K562 (cell line): Measurements from ENCODE around the gene ARMCX2. TPM values are rescaled to one million over a fixed set of nuclear protein-coding genes. Genes with fewer than 3 reads are reported as not detected.

Source experiments
- CAMTA2 ChIP-seq: fragments of 250-450 bp; sonication (Bioruptor Pico); conservative IDR thresholded peaks from 2 replicates; pipeline ENCODE4 v1.5.1; 2022
- CBFA2T2 ChIP-seq: fragments of 450-650 bp; conservative IDR thresholded peaks from 2 replicates; pipeline ENCODE4 v1.6.1; 2017; ENCODE audit warnings: mild to moderate bottlenecking
- CSDE1 ChIP-seq, 2 experiments: fragments of 450-650 bp; IDR thresholded peaks; 2 replicates each; pipeline ENCODE4 v1.6.1; 2016; ENCODE audit warnings: mild to moderate bottlenecking in 1 of 2
- EGR1 ChIP-seq: fragments of 450-650 bp; conservative IDR thresholded peaks from 2 replicates; pipeline ENCODE4 v1.6.1; 2017; ENCODE audit warnings: mild to moderate bottlenecking
- EP400 ChIP-seq: fragments of 450-650 bp; IDR thresholded peaks from 2 replicates; pipeline ENCODE4 v1.6.1; 2017; ENCODE audit warnings: antibody characterized with exemption, mild to moderate bottlenecking, moderate library complexity
- EWSR1 ChIP-seq: fragments of 450-650 bp; IDR thresholded peaks from 2 replicates; pipeline ENCODE4 v1.6.1; 2018; ENCODE audit warnings: borderline replicate concordance, mild to moderate bottlenecking, low read depth, moderate library complexity; ENCODE audit not compliant: partially characterized antibody
- GABPA ChIP-seq: fragments of 200-800 bp; sonication (Bioruptor generic); conservative IDR thresholded peaks from 2 replicates; pipeline ENCODE4 v1.6.1; 2016; ENCODE audit warnings: low read depth, missing genetic modification characterization, missing compliant biosample characterization
- KAT7 ChIP-seq: sonication (generic); formaldehyde crosslinking; IDR thresholded peaks from 2 replicates; pipeline ENCODE4 v1.8.0; 2022; ENCODE audit warnings: missing genetic modification reagents, mild to moderate bottlenecking, borderline replicate concordance
- NFE2L1 ChIP-seq: fragments of 450-650 bp; IDR thresholded peaks from 2 replicates; pipeline ENCODE4 v1.6.1; 2016; ENCODE audit warnings: missing genetic modification characterization, low read depth, mild to moderate bottlenecking, missing compliant biosample characterization, moderate library complexity, borderline replicate concordance
- POLR3A ChIP-seq: IDR thresholded peaks from 2 replicates; pipeline ENCODE4 v1.6.1; 2011; ENCODE audit warnings: borderline replicate concordance, mild to moderate bottlenecking, moderate library complexity; ENCODE audit not compliant: insufficient read length, insufficient read depth; ENCODE audit errors: extremely low read depth
- RBBP5 ChIP-seq: fragments of 200-600 bp; sonication (generic); IDR thresholded peaks from 2 replicates; pipeline ENCODE4 v1.6.1; 2012; ENCODE audit warnings: borderline replicate concordance, mild to moderate bottlenecking, low read length, control low read depth, inconsistent platforms; ENCODE audit not compliant: insufficient read depth, poor library complexity, severe bottlenecking
- SAP30 ChIP-seq: fragments of 200-600 bp; sonication (generic); IDR thresholded peaks from 2 replicates; pipeline ENCODE4 v1.6.1; 2012; ENCODE audit warnings: borderline replicate concordance, low read depth, mild to moderate bottlenecking, moderate library complexity, low read length, control low read depth, inconsistent platforms; ENCODE audit not compliant: insufficient read depth, poor library complexity, severe bottlenecking
- SREBF2 ChIP-seq: sonication (generic); formaldehyde crosslinking; IDR thresholded peaks from 2 replicates; pipeline ENCODE4 v1.4.0; 2020; ENCODE audit warnings: mild to moderate bottlenecking, missing genetic modification reagents
- SRSF3 ChIP-seq: fragments of 200-400 bp; formaldehyde crosslinking; IDR thresholded peaks from 2 replicates; pipeline ENCODE4 v1.6.1; 2016; ENCODE audit warnings: mild to moderate bottlenecking, low read length, moderate library complexity; ENCODE audit not compliant: insufficient read depth
- ZNF134 ChIP-seq: fragments of 250-450 bp; sonication (Bioruptor Pico); conservative IDR thresholded peaks from 2 replicates; pipeline ENCODE4 v1.4.0; 2020
- ZNF140 ChIP-seq: fragments of 250-450 bp; sonication (Bioruptor Pico); IDR thresholded peaks from 2 replicates; pipeline ENCODE4 v1.8.0; 2021; ENCODE audit warnings: moderate library complexity, mild to moderate bottlenecking, inconsistent platforms
- ZNF3 ChIP-seq: fragments of 250-450 bp; sonication (Bioruptor Pico); IDR thresholded peaks from 2 replicates; pipeline ENCODE4 v1.5.0; 2021; ENCODE audit warnings: mild to moderate bottlenecking, moderate library complexity
- ZNF354B ChIP-seq: fragments of 250-450 bp; sonication (Bioruptor Pico); IDR thresholded peaks from 2 replicates; pipeline ENCODE4 v1.4.0; 2020
- ZNF589 ChIP-seq: fragments of 200-800 bp; sonication (Bioruptor generic); IDR thresholded peaks from 2 replicates; pipeline ENCODE4 v1.6.1; 2016; ENCODE audit warnings: low read depth, missing genetic modification characterization, missing compliant biosample characterization
- polyA plus RNA-seq, 8 experiments: library from polyadenylated mRNA; depleted of rRNA in 4 of 8; stranded (reverse) in 5 of 8; unstranded in 3 of 8; fragments of >200 nt; fragmentation: Nextera tagmentation in 2 of 8; fragmentation: Illumina TruSeq in 1 of 8; extraction: Ambion mirVana in 2 of 8; extraction: Trizol in 1 of 8; gene quantifications; 2 replicates each; pipeline versions ENCODE4 v1.2.1 to v1.2.3, GENCODE V29; 2011 to 2014; ENCODE audit warnings: inconsistent platforms in 1 of 8, missing spikeins in 1 of 8
- total RNA-seq, 7 experiments: library from RNA; depleted of rRNA in 6 of 7; stranded (reverse); fragments of >200 nt in 6 of 7; fragmentation: Illumina TruSeq in 2 of 7; extraction: Trizol in 2 of 7; gene quantifications; 2 replicates each; pipeline versions ENCODE4 v1.2.1 to v1.2.3, GENCODE V29; 2011 to 2021; ENCODE audit warnings: low replicate concordance in 1 of 7
- TF ChIP-seq, protein P1 (sequence below): fragments of 200-800 bp; sonication (Bioruptor generic); IDR thresholded peaks from 2 replicates; pipeline ENCODE4 v1.6.1; 2017; ENCODE audit warnings: missing genetic modification characterization, missing compliant biosample characterization
- TF ChIP-seq, protein P2 (sequence below): fragments of 250-450 bp; sonication (Bioruptor Pico); IDR thresholded peaks from 2 replicates; pipeline ENCODE4 v1.4.0; 2020; ENCODE audit warnings: mild to moderate bottlenecking, moderate library complexity
- TF ChIP-seq, protein P3 (sequence below): conservative IDR thresholded peaks from 2 replicates; pipeline ENCODE4 v1.6.1; 2011; ENCODE audit warnings: low read depth, mild to moderate bottlenecking, low read length; ENCODE audit not compliant: control insufficient read depth

Gene ARMCX2
- total and polyA plus RNA-seq, 9 of the 15 experiments (the other 6 are each of a cell fraction or from before 2014, with no cell fraction given), result 0.03 to 0.16 TPM; not detected in 7

DNA sequence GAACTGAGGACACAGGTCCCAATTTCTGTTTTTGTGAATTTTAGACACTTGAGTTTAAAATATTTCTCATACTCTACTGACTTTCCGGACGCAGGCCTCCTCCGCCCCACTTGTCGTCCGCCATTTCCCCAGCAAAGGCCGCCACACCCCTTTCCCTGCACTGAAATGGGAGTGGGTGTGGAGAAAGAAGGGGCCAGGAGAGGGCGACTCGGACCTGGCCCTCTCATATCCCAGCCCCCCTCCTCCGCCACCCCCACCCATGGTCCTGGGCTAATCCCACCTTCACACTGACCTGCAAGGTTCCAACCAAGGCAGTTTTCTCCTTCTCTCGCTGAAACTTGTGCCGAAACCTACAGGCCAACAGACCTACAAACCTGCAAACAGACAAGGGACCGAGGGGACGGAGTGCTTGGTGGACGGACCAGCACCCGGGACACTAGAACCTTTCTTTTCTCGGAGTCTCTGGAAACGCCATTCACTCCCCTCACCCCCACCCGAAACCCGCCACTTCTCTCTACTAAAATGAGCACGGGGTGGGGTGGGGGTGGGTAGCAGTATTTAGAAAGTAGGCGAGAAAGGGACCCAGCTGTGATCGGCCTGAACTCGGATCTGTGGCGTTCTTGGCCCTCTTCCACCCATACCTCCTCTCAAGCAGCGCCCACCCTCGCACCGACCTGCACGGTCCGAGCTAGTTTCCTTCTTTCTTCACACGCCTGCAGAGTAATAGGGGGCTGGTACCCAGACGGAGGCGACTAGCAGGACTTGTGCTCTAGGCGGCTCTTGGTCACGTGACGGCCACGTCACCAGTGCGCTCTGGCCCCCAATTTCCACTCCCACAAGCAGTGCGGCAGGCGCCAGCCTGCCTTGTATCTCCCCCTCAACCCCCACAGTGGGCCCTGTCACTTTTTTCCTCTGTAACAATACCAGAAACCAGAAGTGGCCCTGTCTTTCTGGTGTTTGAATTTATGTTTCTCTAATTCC lies 42.1 kb downstream of the ARMCX2 start, which contains the start of gene ARMCX6 (continued):
- TF ChIP-seq EGR1 (0 out of 2 replicates have a peak, but pooled peaks have one; percentile 24), EWSR1 (no peak), SRSF3 (no peak), CAMTA2 (CRISPR knock-in tag) (no peak), ZNF134 (CRISPR knock-in tag) (no peak), POLR3A (no peak), EP400 (peak; percentile 42; the same call in 1 of the 2 replicates), GABPA (tag) (no peak), ZNF589 (CRISPR knock-in tag) (no peak), ZNF3 (CRISPR knock-in tag) (no peak), SAP30 (no peak), SREBF2 (no peak), ZNF140 (CRISPR knock-in tag) (no peak), CSDE1 (IDR thresholded peaks at IDR 0.05) (no peak), KAT7 (no peak), NFE2L1 (tag) (no peak), ZNF354B (CRISPR knock-in tag) (no peak), CBFA2T2 (peak; percentile 83), RBBP5 (no peak)
- TF ChIP-seq, protein P1, sequence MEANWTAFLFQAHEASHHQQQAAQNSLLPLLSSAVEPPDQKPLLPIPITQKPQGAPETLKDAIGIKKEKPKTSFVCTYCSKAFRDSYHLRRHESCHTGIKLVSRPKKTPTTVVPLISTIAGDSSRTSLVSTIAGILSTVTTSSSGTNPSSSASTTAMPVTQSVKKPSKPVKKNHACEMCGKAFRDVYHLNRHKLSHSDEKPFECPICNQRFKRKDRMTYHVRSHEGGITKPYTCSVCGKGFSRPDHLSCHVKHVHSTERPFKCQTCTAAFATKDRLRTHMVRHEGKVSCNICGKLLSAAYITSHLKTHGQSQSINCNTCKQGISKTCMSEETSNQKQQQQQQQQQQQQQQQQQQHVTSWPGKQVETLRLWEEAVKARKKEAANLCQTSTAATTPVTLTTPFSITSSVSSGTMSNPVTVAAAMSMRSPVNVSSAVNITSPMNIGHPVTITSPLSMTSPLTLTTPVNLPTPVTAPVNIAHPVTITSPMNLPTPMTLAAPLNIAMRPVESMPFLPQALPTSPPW (CRISPR knock-in tag), result peak; percentile 93
- TF ChIP-seq, protein P2, sequence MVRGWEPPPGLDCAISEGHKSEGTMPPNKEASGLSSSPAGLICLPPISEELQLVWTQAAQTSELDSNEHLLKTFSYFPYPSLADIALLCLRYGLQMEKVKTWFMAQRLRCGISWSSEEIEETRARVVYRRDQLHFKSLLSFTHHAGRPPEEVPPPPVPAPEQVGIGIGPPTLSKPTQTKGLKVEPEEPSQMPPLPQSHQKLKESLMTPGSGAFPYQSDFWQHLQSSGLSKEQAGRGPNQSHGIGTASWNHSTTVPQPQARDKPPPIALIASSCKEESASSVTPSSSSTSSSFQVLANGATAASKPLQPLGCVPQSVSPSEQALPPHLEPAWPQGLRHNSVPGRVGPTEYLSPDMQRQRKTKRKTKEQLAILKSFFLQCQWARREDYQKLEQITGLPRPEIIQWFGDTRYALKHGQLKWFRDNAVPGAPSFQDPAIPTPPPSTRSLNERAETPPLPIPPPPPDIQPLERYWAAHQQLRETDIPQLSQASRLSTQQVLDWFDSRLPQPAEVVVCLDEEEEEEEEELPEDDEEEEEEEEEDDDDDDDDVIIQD (CRISPR knock-in tag), result no peak
- TF ChIP-seq, protein P3, sequence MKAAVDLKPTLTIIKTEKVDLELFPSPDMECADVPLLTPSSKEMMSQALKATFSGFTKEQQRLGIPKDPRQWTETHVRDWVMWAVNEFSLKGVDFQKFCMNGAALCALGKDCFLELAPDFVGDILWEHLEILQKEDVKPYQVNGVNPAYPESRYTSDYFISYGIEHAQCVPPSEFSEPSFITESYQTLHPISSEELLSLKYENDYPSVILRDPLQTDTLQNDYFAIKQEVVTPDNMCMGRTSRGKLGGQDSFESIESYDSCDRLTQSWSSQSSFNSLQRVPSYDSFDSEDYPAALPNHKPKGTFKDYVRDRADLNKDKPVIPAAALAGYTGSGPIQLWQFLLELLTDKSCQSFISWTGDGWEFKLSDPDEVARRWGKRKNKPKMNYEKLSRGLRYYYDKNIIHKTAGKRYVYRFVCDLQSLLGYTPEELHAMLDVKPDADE, result no peak
